HL-60 (cell line): ENCODE results near the gene ABI3BP.

Experiments
- DNase-seq, 2 experiments: peaks; one replicate each; pipeline ENCODE4 v3.0.0-alpha.2; 2010 to 2020; ENCODE audit warnings: low read depth in 1 of 2, low spot score in 1 of 2
- H3K27ac ChIP-seq: fragments of 250-450 bp; sonication (Bioruptor Pico); replicated peaks from 2 replicates; pipeline ENCODE4 v1.5.1; 2020; ENCODE audit warnings: mild to moderate bottlenecking, moderate library complexity
- H3K27me3 ChIP-seq: fragments of 250-450 bp; sonication (Bioruptor Pico); 2 replicates; pipeline ENCODE4 v1.5.1; 2021; ENCODE audit warnings: mild to moderate bottlenecking, moderate library complexity; ENCODE audit not compliant: insufficient read depth, poor library complexity, severe bottlenecking
- H3K4me3 ChIP-seq: replicated peaks from 2 replicates; pipeline ENCODE4 v1.5.1; 2011; ENCODE audit warnings: mild to moderate bottlenecking, control low read depth, low read length; ENCODE audit not compliant: insufficient read depth
- GABPA ChIP-seq: IDR thresholded peaks from 2 replicates; pipeline ENCODE4 v1.6.1; 2012; ENCODE audit warnings: low read depth
- POLR2AphosphoS5 ChIP-seq: IDR thresholded peaks from 2 replicates; pipeline ENCODE4 v1.6.1; 2012; ENCODE audit warnings: low read depth
- SPI1 ChIP-seq: IDR thresholded peaks from 2 replicates; pipeline ENCODE4 v1.6.1; 2012; ENCODE audit warnings: low read depth, mild to moderate bottlenecking, borderline replicate concordance
- TF ChIP-seq, protein P1 (sequence below): IDR thresholded peaks from one replicate; pipeline ENCODE4 v1.5.1; 2011; ENCODE audit warnings: low read length, control low read depth, inconsistent platforms; ENCODE audit not compliant: insufficient read depth
- TF ChIP-seq, protein P2 (sequence below): IDR thresholded peaks from 2 replicates; pipeline ENCODE4 v1.6.1; 2012; ENCODE audit warnings: low read depth; ENCODE audit not compliant: insufficient replicate concordance

Gene ABI3BP

DNA sequence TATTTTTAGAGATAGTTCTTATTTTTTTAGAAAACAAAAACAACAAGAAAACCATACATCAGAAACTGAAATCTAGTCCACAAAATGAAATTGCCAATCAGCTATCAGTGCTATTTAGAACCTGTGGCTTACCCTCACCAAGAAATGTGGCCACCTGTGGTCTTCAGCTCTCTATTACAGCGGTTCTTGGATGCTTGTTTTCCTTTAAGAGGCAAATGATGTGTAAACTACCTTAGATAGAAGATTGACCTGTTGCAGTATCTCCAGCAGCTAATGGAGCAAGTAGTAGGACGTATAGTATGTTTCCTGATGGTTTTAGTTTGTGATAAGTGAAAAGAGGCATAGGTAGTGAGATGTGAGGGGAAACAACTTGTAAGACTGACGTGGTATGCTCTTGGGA is 262.7 kb downstream of the ABI3BP start:
- Histone ChIP-seq H3K27me3 (no peaks in the 10 kb centered on the region), H3K4me3 (no peak overlapping the region), H3K27ac (no peak overlapping the region)
- TF ChIP-seq, protein P1, sequence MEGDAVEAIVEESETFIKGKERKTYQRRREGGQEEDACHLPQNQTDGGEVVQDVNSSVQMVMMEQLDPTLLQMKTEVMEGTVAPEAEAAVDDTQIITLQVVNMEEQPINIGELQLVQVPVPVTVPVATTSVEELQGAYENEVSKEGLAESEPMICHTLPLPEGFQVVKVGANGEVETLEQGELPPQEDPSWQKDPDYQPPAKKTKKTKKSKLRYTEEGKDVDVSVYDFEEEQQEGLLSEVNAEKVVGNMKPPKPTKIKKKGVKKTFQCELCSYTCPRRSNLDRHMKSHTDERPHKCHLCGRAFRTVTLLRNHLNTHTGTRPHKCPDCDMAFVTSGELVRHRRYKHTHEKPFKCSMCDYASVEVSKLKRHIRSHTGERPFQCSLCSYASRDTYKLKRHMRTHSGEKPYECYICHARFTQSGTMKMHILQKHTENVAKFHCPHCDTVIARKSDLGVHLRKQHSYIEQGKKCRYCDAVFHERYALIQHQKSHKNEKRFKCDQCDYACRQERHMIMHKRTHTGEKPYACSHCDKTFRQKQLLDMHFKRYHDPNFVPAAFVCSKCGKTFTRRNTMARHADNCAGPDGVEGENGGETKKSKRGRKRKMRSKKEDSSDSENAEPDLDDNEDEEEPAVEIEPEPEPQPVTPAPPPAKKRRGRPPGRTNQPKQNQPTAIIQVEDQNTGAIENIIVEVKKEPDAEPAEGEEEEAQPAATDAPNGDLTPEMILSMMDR = no peak
- no peak for TF ChIP-seq GABPA
- TF ChIP-seq SPI1 = no peak
- no peak for TF ChIP-seq POLR2AphosphoS5
- TF ChIP-seq, protein P2, sequence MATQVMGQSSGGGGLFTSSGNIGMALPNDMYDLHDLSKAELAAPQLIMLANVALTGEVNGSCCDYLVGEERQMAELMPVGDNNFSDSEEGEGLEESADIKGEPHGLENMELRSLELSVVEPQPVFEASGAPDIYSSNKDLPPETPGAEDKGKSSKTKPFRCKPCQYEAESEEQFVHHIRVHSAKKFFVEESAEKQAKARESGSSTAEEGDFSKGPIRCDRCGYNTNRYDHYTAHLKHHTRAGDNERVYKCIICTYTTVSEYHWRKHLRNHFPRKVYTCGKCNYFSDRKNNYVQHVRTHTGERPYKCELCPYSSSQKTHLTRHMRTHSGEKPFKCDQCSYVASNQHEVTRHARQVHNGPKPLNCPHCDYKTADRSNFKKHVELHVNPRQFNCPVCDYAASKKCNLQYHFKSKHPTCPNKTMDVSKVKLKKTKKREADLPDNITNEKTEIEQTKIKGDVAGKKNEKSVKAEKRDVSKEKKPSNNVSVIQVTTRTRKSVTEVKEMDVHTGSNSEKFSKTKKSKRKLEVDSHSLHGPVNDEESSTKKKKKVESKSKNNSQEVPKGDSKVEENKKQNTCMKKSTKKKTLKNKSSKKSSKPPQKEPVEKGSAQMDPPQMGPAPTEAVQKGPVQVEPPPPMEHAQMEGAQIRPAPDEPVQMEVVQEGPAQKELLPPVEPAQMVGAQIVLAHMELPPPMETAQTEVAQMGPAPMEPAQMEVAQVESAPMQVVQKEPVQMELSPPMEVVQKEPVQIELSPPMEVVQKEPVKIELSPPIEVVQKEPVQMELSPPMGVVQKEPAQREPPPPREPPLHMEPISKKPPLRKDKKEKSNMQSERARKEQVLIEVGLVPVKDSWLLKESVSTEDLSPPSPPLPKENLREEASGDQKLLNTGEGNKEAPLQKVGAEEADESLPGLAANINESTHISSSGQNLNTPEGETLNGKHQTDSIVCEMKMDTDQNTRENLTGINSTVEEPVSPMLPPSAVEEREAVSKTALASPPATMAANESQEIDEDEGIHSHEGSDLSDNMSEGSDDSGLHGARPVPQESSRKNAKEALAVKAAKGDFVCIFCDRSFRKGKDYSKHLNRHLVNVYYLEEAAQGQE = no peak
- no peak for DNase-seq

DNA sequence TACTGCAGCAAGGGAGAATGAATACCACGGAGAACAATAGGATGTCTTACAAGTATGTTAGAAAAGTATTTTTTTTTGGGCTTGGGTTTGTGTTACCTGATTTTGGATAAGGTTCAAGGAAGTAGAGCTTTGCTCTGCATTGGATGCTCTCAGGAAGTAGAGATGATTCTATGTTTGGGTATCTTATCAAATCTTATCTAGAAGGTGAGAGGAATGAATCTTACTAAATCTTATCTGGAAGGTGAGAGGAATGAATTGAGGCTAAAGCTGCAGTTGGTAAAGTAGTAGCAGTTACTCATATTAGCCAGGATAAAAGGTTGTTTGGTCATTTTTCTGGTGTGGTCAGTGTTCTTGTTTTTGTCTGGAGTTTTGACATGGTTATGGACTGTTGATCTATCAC is 266.5 kb downstream of the ABI3BP start:
- Histone ChIP-seq H3K27me3 (no peaks in the 10 kb centered on the region), H3K4me3 (no peak overlapping the region), H3K27ac (no peak overlapping the region)
- DNase-seq = no peak
- TF ChIP-seq, protein P2 = no peak
- TF ChIP-seq, protein P1 = no peak
- TF ChIP-seq POLR2AphosphoS5 (no peak), GABPA (no peak), SPI1 (no peak)

DNA sequence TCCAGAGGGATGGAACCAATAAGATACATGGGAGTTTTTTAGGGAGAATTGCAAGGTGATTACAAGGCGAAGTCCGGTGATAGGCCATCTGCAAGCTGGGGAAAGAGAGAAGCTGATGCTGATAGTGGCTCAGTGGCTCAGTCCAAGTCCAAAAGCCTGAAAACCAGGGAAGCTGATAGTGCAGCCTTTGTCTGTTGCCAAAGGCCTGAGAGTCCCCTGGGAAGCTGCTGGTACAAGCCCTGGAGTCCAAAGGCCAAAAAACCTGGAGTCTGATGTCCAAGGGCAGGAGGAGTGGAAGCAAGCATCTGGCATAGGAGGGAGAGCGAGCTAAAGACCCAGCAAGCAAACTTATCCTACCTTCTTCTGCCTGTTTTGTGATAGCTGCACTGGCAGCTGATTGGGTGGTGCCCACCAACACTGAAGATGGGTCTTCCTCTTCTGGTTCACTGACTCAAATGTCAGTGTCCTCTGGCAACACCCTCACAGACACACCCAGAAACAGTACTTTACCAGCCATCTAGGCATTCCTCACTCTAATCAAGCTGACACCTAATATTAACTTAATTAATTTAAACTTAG is 267.2 kb downstream of the ABI3BP start:
- no peak for DNase-seq
- Histone ChIP-seq H3K27ac (no peak overlapping the region), H3K4me3 (no peak overlapping the region), H3K27me3 (no peaks in the 10 kb centered on the region)
- TF ChIP-seq, protein P1 = no peak
- TF ChIP-seq, protein P2 = no peak
- no peak for TF ChIP-seq SPI1
- TF ChIP-seq POLR2AphosphoS5 = no peak
- TF ChIP-seq GABPA = no peak
